Bronchial epithelial cell (primary cell): ENCODE measurements around the gene COPS4. TPM values are rescaled to one million over a fixed set of nuclear protein-coding genes. Genes with fewer than 3 reads are reported as not detected.
"Not testable (repeated sequence)": the region's sequence is repeated elsewhere in the genome, so short reads cannot be mapped to it uniquely, and the experiment has no call there.

Experiments
- DNase-seq: peaks from one replicate; pipeline ENCODE4 v3.0.0-alpha.2; 2010; ENCODE audit warnings: low read depth
- FAIRE-seq: peaks from 2 replicates; lab custom pipeline; 2011; peaks lifted over from hg19 to GRCh38; lab: Jason Lieb, UNC
- H3K27me3 ChIP-seq: 2 replicates; pipeline ENCODE4 v1.5.1; 2011; ENCODE audit warnings: low read length; ENCODE audit not compliant: control insufficient read depth, insufficient read depth
- H3K36me3 ChIP-seq: 2 replicates; pipeline ENCODE4 v1.5.1; 2011; ENCODE audit warnings: low read length; ENCODE audit not compliant: control insufficient read depth, insufficient read depth
- H3K4me3 ChIP-seq: 2 replicates; pipeline ENCODE4 v1.5.1; 2011; ENCODE audit warnings: mild to moderate bottlenecking, low read depth, low read length, control low read depth
- total RNA-seq: library from RNA; depleted of rRNA; stranded (reverse); fragments of >200 nt; gene quantifications from 2 replicates; pipeline ENCODE4 v1.2.1, GENCODE V29; 2014
- TF ChIP-seq, protein P1 (sequence below): IDR thresholded peaks from 2 replicates; pipeline ENCODE4 v1.5.1; 2011; ENCODE audit warnings: mild to moderate bottlenecking, moderate library complexity, low read length, control low read depth, inconsistent platforms; ENCODE audit not compliant: insufficient read depth, severe bottlenecking

The COPS4 gene
- total RNA-seq, 1 donor from 2014 or later = 41.6 TPM

DNA sequence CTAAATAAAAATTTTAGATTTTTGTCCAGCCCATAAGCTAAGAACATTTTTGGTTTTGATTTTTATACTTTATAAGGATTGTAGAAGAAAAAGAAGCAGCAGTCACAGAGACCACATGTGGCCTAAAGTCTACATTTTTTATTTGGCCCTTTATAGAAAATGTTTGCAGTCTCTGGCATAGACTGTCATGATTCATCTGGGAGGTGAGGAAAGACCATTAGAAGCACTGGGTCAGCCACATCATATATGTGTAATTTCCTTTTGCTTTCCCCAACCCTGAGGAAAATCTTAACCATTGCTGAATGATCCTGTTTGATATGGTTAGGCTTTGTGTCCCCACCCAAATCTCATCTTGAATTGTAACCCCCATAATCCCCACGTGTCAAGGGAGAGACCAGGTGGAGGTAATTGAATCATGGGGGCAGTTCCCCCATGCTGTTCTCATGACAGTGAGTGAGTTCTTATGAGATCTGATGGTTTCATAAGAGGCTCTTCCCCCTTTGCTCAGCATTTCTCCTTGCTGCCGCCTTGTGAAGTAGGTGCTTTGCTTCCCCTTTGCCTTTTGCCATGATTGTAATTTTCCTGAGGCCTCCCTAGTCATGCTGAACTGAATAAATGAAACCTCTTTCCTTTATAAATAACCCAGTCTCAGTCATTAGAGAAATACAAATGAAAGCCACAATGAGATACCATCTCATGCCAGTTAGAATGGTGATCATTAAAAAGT, 12.1 kb upstream of the COPS4 start:
- TF ChIP-seq, protein P1, sequence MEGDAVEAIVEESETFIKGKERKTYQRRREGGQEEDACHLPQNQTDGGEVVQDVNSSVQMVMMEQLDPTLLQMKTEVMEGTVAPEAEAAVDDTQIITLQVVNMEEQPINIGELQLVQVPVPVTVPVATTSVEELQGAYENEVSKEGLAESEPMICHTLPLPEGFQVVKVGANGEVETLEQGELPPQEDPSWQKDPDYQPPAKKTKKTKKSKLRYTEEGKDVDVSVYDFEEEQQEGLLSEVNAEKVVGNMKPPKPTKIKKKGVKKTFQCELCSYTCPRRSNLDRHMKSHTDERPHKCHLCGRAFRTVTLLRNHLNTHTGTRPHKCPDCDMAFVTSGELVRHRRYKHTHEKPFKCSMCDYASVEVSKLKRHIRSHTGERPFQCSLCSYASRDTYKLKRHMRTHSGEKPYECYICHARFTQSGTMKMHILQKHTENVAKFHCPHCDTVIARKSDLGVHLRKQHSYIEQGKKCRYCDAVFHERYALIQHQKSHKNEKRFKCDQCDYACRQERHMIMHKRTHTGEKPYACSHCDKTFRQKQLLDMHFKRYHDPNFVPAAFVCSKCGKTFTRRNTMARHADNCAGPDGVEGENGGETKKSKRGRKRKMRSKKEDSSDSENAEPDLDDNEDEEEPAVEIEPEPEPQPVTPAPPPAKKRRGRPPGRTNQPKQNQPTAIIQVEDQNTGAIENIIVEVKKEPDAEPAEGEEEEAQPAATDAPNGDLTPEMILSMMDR = no peak
- no peaks in the 10 kb centered on the region for H3K27me3 ChIP-seq
- H3K4me3 ChIP-seq = no peak overlapping the region
- DNase-seq (peak; percentile 67), FAIRE-seq (no peak)
- no peaks in the 10 kb centered on the region for H3K36me3 ChIP-seq

DNA sequence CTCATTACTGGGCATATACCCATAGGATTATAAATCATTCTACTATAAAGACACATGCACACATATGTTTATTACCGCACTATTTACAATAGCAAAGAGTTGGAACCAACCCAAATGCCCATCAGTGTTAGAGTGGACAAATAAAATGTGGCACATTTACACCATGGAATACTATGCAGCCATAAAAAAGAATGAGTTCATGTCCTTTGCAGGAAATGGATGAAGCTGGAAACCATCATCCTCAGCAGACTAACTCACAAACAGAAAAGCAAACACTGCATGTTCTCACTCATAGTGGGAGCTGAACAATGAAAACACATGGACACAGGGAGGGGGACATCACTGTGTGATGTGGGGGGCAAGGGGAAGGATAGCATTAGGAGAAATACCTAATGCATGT, 11.4 kb upstream of the COPS4 start:
- H3K36me3 ChIP-seq, FAIRE-seq, H3K4me3 ChIP-seq, DNase-seq, H3K27me3 ChIP-seq: not testable (repeated sequence)

DNA sequence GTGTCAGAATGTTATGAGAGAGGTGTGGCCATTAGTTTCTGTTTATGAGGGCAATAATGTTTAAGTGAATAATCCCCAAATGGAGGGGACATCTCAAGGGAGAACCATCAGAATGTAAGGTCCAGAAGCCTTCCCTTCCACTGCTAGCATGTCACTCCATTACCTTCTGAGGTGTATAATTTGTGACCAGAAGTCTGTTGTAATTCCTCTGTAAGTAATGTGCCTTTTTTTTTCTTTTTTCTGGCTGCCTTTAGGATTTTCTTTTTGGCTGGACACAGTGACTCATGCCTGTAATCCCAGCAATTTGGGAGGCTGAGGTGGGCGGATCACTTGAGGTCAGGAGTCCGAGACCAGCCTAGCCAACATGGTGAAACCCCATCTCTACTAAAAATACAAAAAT, 10.8 kb upstream of the COPS4 start:
- Histone ChIP-seq H3K36me3 (no peaks in the 10 kb centered on the region), H3K27me3 (no peaks in the 10 kb centered on the region), H3K4me3 (no peak overlapping the region)
- DNase-seq = no peak
- TF ChIP-seq, protein P1 = no peak
- no peak for FAIRE-seq

GRCh38 chr4:83025563-83025962, 9.4 kb upstream of the COPS4 start:
- Histone ChIP-seq H3K36me3 (no peaks in the 10 kb centered on the region), H3K4me3 (no peak overlapping the region), H3K27me3 (no peaks in the 10 kb centered on the region)
- DNase-seq (no peak), FAIRE-seq (no peak)
- TF ChIP-seq, protein P1 = no peak

DNA sequence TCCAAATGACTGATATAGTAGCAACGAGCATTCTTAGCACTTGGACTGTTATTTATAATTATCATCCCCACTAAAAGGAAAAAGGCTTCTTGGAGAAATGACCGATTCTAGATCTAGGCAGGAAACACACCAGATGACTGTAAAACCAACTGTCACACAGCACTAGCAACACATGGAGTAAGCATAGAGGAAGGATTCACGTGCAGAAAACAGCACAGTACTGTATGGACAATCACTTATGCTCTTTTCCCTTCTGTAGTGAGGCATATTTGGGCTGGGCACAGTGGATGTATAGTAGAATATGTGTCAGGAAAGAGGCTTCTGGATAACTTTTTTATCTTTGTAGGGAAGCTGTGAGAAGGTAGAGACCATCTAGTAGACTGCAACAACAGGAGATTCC, 6.0 kb upstream of the COPS4 start:
- H3K36me3 ChIP-seq = no peaks in the 10 kb centered on the region
- FAIRE-seq (no peak), DNase-seq (no peak)
- H3K27me3 ChIP-seq = no peaks in the 10 kb centered on the region
- no peak overlapping the region for H3K4me3 ChIP-seq
- TF ChIP-seq, protein P1 = no peak

- Histone ChIP-seq H3K4me3 (no peak overlapping the region), H3K27me3 (no peaks in the 10 kb centered on the region), H3K36me3 (no peaks in the 10 kb centered on the region)
- no peak for DNase-seq
- no peak for FAIRE-seq
- TF ChIP-seq, protein P1 = no peak
Observed at GRCh38 chr4:83029688-83030087, 5.3 kb upstream of the COPS4 start.
